CD4-positive, alpha-beta T cell treated with Interleukin-21 for 1 hour (primary cell): ENCODE measurements around the gene TMEM203.

Source experiments
- DNase-seq: peaks from one replicate; pipeline ENCODE4 v3.0.0-alpha.2; 2020

Gene TMEM203

GRCh38 chr9:137193771-137194170 lies 11.7 kb downstream of the TMEM203 start:
- no peak for DNase-seq

- no peak for DNase-seq
These were observed 12.6 kb downstream of the TMEM203 start for GRCh38 chr9:137192859-137193258.

DNA sequence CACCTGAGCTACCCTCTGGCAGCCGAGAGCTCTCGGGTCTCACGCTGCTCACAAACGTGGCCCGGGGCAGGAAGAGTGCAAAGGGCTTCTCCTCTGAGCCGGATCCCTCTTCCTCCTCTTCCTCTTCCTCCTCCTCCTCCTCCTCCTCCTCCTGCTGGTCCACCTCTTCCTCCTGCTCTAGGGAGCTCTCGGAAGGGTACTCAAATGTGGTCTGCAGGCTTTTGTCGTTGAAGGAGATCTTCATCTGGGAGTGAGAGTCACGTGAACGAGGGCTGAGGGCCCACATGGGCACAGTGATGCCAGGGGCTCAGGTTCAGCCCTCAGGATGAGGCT lies 13.0 kb downstream of the TMEM203 start:
- no peak for DNase-seq

DNA sequence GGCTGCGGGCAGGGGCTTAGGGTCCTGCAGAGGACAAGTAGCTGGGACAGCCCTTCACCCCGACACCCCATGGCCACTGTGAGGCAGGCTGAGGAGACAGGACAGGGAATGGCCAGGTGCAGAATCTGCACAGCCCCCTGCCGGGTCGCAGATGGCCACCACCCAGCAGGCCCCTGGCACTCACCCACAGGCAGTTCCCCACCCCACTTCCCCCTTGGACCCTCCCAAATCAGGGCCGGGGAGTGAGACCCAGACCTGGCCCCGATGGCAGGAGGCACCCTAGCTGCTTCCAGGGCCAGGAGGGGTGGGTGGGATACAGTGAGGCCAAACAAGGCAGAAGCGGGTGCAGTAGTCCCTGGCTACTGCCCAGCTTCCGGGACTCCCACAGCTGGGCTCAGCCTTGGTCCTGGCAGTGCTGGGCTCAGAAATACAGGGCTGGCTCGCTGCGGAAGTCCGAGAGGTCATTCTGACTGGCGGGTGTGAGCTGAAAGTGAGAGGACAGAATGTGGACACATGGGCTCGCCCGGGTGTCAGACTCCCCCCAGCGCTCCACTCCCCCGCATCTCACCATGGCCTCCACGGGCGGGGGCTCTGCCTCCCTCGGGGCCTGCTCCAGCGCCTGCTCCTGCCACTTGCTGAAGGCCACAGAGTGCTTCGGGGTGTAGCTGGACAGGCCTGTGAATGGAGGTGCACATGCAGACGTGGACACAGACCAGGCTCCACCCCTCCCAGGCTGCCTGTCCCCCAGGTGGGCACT lies 13.6 kb downstream of the TMEM203 start:
- no peak for DNase-seq

DNA sequence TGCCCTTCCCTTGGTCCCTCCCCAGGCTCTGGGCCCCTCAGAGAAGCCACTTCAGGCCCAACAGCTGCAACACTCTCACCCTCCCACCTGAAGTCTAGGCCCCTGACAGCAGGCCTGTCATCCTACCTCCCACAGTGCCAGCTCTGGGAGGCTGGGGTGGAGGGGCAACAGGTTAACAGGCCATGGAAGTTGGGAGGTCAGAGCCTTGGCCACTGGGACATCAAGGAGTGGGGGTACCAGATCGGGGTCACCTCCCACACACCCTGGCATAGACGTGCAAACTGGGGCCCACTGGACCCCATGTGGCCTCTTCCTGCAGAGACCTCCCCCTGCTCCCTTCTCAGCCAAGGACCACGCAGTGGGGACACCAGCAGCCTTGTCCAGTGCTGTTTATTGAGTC lies 14.2 kb downstream of the TMEM203 start:
- no peak for DNase-seq

- DNase-seq, result no peak
These were observed 15.1 kb downstream of the TMEM203 start for GRCh38 chr9:137190315-137190856.

DNA sequence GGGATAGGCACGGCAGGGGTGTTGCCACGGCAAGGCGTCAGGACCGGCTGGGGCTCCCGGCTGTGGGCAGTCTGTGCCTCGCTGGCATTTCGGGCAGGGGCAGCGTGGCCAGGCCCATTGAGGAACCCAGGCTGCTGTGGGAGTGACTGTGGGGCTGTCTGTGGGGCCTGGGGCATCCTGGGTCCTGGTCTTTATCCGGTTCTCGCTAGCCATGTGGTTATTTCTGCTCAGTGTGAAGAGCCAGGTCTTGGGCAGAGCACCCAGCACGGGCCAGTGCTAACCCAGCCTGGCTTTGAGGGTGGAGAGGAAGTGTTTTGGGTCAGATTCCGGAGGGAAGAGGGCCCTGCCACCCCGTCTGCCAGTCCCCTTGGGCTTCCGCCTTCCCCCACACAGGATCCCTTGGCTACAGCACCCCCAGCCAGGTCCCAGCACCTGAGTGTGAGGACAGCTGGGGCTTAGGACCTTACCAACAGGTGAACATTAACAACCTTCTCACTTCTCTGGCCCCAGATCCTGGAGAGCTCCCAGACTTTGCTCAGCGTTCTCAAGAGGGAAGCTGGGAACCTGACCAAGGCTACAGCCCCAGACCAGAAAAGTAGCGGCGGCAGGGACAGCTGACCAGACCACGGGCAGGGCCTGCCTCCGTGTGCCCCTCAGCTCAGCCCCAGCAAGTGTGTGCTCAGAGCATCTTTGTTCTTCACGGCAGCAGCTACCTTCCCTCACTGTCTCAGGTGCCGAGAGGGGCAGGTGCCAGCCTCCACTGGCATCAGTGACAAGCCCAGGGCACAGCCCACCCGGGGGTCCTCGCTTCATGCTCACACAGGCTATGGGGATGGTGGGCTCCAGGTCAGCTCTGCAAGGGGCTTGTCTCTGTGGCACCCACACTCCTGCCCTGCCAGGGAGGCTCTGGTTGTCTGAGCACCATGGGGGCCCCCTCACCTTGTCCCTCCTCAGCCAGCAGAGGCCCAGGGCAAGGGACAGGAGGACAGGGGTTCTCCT lies 15.9 kb downstream of the TMEM203 start:
- DNase-seq, result no peak

- DNase-seq, result peak; percentile 93
These were observed 16.8 kb downstream of the TMEM203 start, which contains the start of the genes ANAPC2 and SSNA1 for GRCh38 chr9:137188490-137189296. Gene ANAPC2, minus strand, starts transcription at chr9:137188560. Its CDS starts 28 bp downstream, at chr9:137188532. Gene SSNA1, plus strand, starts transcription at chr9:137188676. Its CDS starts 51 bp downstream, at chr9:137188727.

- DNase-seq, result no peak
These were observed 17.4 kb downstream of the TMEM203 start for GRCh38 chr9:137188086-137188489.

DNA sequence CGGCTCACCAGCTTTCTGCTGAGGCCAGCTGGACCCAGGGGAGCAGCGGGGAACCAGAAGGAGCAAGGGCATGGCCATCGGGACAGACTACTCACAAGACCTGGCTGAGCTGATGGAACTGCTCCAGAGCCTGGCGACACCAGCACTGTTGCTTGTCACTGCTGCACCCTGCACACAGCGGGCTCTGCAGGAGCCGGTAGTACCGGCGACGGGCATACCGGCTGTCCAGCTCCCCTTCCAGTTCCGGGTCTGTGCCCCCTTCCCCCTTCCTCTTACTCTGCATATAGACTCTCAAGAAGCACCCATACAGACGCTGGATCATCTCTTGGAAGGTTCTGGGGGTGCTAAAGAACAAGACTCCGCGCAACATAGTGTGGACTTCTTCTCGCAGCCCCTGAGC lies 18.1 kb downstream of the TMEM203 start:
- no peak for DNase-seq

GRCh38 chr9:137186385-137186784 lies 19.1 kb downstream of the TMEM203 start:
- no peak for DNase-seq

GRCh38 chr9:137185921-137186320 lies 19.5 kb downstream of the TMEM203 start:
- DNase-seq, result no peak

DNA sequence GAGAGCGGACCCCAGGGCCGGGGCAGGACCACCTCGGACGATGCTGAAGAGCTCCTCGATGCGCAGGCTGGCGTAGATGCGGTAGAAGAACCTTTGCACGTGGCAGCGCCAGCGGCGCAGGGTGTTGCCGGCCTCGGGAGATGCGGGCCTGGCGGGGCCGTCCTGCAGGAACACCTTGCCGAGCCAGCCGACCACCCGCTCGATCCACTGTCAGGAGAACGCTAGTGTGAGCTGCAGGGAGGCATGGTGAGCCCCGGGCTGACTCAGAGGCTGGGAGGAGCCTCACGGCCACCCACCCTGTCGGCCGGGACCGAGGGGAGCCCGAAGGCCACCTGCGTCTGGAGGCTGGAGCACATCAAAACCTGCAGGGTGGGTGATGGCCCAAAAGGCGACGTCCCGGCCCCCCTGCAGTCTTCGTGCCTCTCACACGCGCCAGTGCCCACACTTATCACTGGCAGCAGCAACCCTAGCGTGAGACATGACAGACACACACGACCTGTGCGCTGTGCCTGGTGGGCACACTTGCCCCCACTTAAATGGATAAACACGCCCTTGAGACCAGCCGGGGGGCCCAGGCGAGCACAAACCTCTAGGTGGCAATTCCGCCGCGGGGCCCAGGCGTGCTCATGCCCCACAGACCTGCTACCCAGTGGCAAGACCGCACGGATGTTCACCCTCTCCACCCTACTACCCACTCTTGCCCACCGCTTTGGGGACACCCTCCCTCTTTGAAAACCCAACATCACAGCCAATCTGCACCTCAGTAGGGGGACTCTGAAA lies 20.4 kb downstream of the TMEM203 start:
- DNase-seq, result no peak

DNA sequence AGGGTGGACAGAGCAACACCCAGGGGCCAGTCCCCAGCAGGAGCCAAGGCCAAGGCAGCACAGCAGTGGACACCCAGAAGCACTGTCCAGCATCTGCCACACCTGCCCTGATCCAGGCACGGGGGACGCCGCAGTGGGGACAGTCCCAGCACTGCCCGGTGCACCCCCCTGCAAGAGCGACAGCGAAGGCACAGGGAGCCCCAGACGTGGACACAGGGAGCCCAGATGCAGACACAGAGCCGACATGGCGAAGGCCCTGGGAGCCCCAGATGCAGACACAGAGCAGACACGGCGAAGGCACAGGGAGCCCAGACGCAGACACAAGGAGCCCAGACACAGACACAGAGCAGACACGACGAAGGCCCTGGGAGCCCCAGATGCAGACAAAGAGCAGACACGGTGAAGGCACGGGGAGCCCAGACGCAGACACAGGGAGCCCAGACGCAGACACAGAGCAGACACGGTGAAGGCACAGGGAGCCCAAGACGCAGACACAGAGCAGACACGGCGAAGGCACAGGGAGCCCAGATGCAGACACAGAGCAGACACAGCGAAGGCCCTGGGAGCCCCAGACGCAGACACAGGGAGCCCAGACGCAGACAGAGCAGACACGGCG lies 21.4 kb downstream of the TMEM203 start:
- no peak for DNase-seq

GRCh38 chr9:137182836-137183235 lies 22.6 kb downstream of the TMEM203 start:
- DNase-seq, result no peak

- no peak for DNase-seq
These were observed 23.8 kb downstream of the TMEM203 start for GRCh38 chr9:137181680-137182079.

- DNase-seq, result no peak
These were observed 25.0 kb downstream of the TMEM203 start for GRCh38 chr9:137180491-137180890.

DNA sequence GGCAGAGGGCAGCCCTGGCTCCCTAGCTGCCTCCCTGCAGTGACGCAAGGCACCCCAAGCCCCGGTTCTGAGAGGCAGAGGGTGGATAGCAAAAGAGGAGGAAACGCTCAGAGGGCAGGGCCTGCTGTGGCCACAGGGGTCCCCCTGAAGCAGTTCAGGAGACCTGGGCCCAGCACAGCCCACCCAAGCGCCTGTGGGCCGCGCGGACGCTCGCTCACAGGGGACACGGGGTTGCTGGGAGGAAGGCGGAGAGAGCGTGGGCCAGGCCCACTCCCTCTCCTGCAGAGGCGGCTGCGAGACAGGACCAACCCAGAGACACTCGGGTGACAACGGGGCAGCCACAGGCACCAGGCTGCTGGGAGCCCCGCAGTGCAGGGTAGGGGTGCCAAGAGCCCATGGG lies 25.7 kb downstream of the TMEM203 start:
- DNase-seq, result no peak

- DNase-seq, result no peak
These were observed 26.4 kb downstream of the TMEM203 start for GRCh38 chr9:137178939-137179630.

DNA sequence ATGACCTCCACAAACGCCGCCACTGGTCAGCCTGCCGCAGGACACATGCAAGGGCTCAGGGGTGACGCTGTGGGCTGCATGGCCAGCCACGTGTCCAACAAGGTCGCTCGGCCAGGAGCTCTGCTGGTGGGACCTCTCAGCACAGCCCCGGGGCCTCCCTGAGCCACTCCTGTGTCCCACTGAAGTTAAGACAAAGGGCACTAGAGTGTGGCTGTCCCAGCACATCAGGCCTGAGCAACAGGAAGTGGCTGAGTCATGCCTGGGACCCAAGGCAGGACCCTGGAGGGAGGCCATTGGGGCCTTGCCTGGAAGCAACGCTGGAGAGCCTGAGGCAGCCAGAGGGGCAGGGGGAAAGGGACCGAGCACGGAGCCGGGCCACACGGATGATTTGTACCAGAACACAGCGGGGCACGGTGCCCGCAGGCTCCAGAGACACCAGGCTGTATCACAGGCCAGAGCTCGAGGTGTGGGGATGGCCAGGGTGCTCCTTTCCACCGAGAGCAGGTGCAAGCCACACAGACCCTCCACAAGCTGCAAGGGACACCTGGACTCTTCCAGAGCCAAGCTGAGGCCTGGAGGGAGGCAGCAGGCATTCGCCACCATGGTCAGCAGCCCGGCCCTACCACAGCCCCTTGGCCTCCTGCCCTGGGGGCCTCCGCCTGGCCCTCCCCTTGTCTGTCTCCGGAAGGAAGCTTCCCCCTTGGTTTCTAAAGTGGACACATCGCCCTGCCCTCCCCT lies 27.1 kb downstream of the TMEM203 start:
- no peak for DNase-seq
